Measurements from ENCODE around the gene MUSK. TPM values are rescaled to one million over a fixed set of nuclear protein-coding genes. Genes with fewer than 3 reads are reported as not detected.

Gene MUSK
- total RNA-seq, 1 donor from 2014 or later, result 3.7 TPM

DNA sequence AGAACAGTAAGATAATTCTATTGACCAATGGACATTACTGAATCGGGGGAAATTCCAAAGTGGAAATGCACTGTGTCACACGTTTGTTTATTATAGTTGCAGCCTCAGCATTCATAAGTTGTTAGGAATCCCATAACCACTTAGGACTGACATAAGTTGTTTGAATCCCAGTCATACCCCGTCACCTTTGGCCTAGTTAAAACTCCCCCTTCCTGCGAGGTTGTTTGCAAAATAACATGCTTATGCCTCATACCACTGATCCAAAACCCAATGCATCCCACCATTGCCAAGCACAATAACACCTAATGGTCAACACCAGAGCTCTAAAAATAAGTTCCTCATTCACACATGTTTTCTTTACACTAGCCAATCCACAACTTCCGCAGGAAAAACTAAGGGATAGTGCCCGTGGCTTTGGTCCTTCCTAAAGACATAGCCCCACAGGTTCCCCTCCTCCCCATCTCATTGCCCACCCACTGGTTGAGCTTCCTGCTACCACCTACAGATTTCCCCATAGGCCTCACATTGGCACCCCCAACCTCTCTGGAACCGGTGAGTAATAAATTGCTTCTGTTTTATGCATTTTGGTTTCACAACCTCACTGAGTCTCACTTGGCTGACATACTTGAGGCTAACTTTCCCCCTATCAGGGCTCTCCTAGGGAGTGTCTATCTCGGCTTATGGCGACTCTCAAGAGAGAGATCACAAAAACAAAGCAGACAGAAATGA lies 42.3 kb upstream of the MUSK start:
- no peaks in the 10 kb centered on the region for H3K36me3 ChIP-seq
- ATAC-seq, result no peak

DNA sequence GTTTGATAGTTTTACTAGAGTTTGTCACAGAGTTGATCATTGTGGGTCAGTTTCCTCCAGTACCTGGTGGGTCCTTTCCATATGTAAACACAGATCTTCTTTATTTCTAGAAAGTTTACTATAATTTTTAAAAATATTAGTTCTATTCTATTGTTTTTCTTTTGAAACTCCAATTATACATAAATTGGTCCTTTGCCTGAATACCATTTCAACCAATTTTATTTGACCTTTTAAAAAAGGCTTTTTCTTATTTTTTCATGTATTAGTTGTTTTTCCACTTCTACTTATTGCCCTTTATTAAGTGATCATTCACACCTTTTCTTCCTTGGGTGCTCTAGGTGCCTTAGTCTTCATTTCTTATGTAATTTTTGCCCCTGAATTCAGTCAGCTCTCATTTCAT lies 33.0 kb upstream of the MUSK start:
- no peaks in the 10 kb centered on the region for H3K4me1 ChIP-seq
- H3K4me3 ChIP-seq, result no peak overlapping the region
- ATAC-seq (no peak), DNase-seq (no peak)
- H3K27ac ChIP-seq, result no peak overlapping the region
- no peaks in the 10 kb centered on the region for H3K36me3 ChIP-seq
- peaks cover 8% of the 10 kb centered on the region for H3K9me3 ChIP-seq
- TF ChIP-seq, protein P1, sequence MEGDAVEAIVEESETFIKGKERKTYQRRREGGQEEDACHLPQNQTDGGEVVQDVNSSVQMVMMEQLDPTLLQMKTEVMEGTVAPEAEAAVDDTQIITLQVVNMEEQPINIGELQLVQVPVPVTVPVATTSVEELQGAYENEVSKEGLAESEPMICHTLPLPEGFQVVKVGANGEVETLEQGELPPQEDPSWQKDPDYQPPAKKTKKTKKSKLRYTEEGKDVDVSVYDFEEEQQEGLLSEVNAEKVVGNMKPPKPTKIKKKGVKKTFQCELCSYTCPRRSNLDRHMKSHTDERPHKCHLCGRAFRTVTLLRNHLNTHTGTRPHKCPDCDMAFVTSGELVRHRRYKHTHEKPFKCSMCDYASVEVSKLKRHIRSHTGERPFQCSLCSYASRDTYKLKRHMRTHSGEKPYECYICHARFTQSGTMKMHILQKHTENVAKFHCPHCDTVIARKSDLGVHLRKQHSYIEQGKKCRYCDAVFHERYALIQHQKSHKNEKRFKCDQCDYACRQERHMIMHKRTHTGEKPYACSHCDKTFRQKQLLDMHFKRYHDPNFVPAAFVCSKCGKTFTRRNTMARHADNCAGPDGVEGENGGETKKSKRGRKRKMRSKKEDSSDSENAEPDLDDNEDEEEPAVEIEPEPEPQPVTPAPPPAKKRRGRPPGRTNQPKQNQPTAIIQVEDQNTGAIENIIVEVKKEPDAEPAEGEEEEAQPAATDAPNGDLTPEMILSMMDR (IDR thresholded peaks at IDR 0.05), result no peak
- intact Hi-C loops (cut with DNase I), result no loop called here
- H3K27me3 ChIP-seq, result no peaks in the 10 kb centered on the region

More for the DNA sequence above, 42.3 kb upstream of the MUSK start:
- no peak for DNase-seq
- no peak overlapping the region for H3K27ac ChIP-seq
- TF ChIP-seq, protein P1 (IDR thresholded peaks at IDR 0.05), result no peak
- no peaks in the 10 kb centered on the region for H3K27me3 ChIP-seq
- no peaks in the 10 kb centered on the region for H3K9me3 ChIP-seq
- H3K4me3 ChIP-seq, result no peak overlapping the region
- H3K4me1 ChIP-seq, result no peaks in the 10 kb centered on the region
- intact Hi-C loops (cut with DNase I), result no loop called here

DNA sequence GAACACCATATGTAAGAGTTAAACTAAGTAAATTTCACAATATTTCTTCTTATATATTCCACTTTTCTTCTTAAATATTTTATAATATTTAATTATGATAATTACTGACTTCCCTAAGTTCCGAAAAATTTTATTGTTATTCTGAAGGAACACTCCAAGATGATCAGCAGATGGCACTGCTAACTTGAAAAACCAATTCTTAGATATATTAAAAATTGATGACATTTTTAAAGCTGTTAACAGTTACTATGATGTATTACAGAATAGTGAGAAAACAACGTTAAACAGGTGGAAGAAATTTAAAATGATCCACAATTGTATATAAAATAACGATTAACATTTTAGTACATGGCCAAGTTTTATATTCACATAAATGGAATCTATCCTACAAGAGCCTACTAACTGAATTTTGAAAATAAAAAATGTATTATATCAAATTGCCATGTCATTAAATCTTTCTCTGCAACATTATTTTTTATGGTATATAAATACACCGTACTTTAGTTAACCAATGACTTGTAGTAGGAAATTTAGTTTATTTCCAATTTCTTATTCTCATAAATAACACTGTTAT lies 30.1 kb upstream of the MUSK start:
- TF ChIP-seq, protein P1 (IDR thresholded peaks at IDR 0.05), result peak; percentile 49
- no peaks in the 10 kb centered on the region for H3K4me1 ChIP-seq
- no peak overlapping the region for H3K27ac ChIP-seq
- intact Hi-C loops (cut with DNase I), result no loop called here
- no peak for ATAC-seq
- H3K36me3 ChIP-seq, result no peaks in the 10 kb centered on the region
- H3K4me3 ChIP-seq, result no peak overlapping the region
- no peaks in the 10 kb centered on the region for H3K27me3 ChIP-seq
- peaks cover 8% of the 10 kb centered on the region for H3K9me3 ChIP-seq
- no peak for DNase-seq

DNA sequence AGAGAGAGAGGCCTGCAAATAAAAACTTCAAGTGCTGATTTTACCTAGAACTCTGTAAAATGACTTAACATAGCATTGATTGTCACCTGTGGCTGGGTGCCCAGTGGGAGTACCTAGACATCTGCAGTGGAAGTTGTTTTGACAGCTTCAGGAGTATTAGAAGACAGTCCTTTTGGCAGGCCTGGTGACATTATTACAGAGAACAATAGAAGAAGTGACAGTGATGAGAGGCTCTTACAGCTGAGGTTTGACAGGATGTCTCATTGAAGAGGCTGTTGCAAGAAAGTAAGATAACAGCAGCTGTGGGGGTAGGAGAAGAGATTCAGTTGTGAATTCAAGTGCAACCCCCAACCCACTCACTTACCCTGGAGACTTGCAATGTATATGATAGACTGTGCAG lies 27.9 kb upstream of the MUSK start:
- H3K9me3 ChIP-seq, result peaks cover under 1% of the 10 kb centered on the region
- no peak for ATAC-seq
- intact Hi-C loops (cut with DNase I), result loop anchor here (10.0 kb wide), 1 partner anchor 654 kb away; no protein-coding TSS in a partner anchor
- H3K36me3 ChIP-seq, result no peaks in the 10 kb centered on the region
- no peak for DNase-seq
- TF ChIP-seq, protein P1 (IDR thresholded peaks at IDR 0.05), result no peak
- no peak overlapping the region for H3K4me3 ChIP-seq
- no peaks in the 10 kb centered on the region for H3K4me1 ChIP-seq
- H3K27ac ChIP-seq, result no peak overlapping the region
- no peaks in the 10 kb centered on the region for H3K27me3 ChIP-seq

DNA sequence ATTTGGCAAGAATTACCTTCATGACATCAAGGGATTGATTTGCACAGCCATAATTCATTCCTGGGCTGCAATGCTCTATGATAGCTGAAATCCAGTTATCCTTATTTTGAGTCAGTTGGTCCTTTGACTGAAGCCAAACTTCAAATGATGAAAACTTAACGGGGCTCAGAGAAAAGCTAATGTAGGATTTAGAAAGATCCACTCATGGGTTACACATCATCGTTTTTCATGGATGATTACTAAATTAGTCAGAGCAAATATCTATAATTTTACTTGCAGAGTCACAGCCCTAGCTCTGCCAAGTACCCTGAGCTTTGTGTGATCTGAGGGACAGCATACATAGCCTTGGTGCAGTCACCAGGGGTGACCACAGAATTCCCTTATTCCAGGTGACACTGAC lies 27.3 kb upstream of the MUSK start:
- TF ChIP-seq, protein P1 (IDR thresholded peaks at IDR 0.05), result no peak
- H3K27me3 ChIP-seq, result no peaks in the 10 kb centered on the region
- no peak overlapping the region for H3K4me3 ChIP-seq
- intact Hi-C loops (cut with DNase I), result loop anchor here (10.0 kb wide), 1 partner anchor 654 kb away; no protein-coding TSS in a partner anchor
- DNase-seq (no peak), ATAC-seq (no peak)
- no peaks in the 10 kb centered on the region for H3K36me3 ChIP-seq
- H3K4me1 ChIP-seq, result no peaks in the 10 kb centered on the region
- H3K27ac ChIP-seq, result no peak overlapping the region
- H3K9me3 ChIP-seq, result no peaks in the 10 kb centered on the region

Measured in upper lobe of right lung (tissue), 1 donor.